HG03139 (cell line): ENCODE results near the gene FPGS.

ENCODE experiments used
- ATAC-seq: cut with Tn5 transposase; IDR thresholded peaks from one replicate; pipeline ENCODE4 v1.9.1; 2021; ENCODE audit not compliant: unreplicated experiment

Gene FPGS

GRCh38 chr9:127786773-127787104, 15.9 kb upstream of the FPGS start:
- ATAC-seq, result no peak

- ATAC-seq, result no peak
Measured at GRCh38 chr9:127788337-127789011, 14.2 kb upstream of the FPGS start.

GRCh38 chr9:127789179-127789578, 13.5 kb upstream of the FPGS start:
- no peak for ATAC-seq

GRCh38 chr9:127790094-127790855, 12.4 kb upstream of the FPGS start:
- no peak for ATAC-seq

- ATAC-seq, result no peak
Measured at GRCh38 chr9:127791085-127791484, 11.6 kb upstream of the FPGS start.

- no peak for ATAC-seq
Measured at GRCh38 chr9:127792417-127793031, 10.2 kb upstream of the FPGS start.

- ATAC-seq, result no peak
Measured at GRCh38 chr9:127793093-127793708, 9.5 kb upstream of the FPGS start.

GRCh38 chr9:127794001-127794791, 8.5 kb upstream of the FPGS start:
- no peak for ATAC-seq

GRCh38 chr9:127796225-127796813, 6.4 kb upstream of the FPGS start:
- ATAC-seq, result no peak

- ATAC-seq, result no peak
Measured at GRCh38 chr9:127796852-127797370, 5.8 kb upstream of the FPGS start.

GRCh38 chr9:127801955-127802575, 617 bp upstream of the FPGS start:
- ATAC-seq, result peak; percentile 5

GRCh38 chr9:127803507-127804352, 1.0 kb downstream of the FPGS start:
- no peak for ATAC-seq

- no peak for ATAC-seq
Measured at GRCh38 chr9:127805620-127806019, 2.9 kb downstream of the FPGS start.

GRCh38 chr9:127806871-127807270, 4.2 kb downstream of the FPGS start:
- ATAC-seq, result no peak

GRCh38 chr9:127808347-127809001, 5.8 kb downstream of the FPGS start:
- ATAC-seq, result no peak

- ATAC-seq, result no peak
Measured at GRCh38 chr9:127809002-127809539, 6.4 kb downstream of the FPGS start.

- no peak for ATAC-seq
Measured at GRCh38 chr9:127809540-127810377, 7.1 kb downstream of the FPGS start.
